Loucy (cell line): ENCODE data around the gene FAM151A.

Source experiments
- H2AFZ ChIP-seq: fragments of 200-600 bp; sonication (generic); 2 replicates; pipeline ENCODE4 v1.6.0; 2016; ENCODE audit warnings: antibody characterized with exemption, mild to moderate bottlenecking, low read length, moderate library complexity
- H3F3A ChIP-seq: fragments of 200-600 bp; 2 replicates; pipeline ENCODE4 v1.6.0; 2016; ENCODE audit warnings: antibody characterized with exemption, low read depth, mild to moderate bottlenecking
- H3K27me3 ChIP-seq: fragments of 200-600 bp; sonication (generic); 2 replicates; pipeline ENCODE4 v1.6.1; 2014; ENCODE audit warnings: low read length, mild to moderate bottlenecking; ENCODE audit not compliant: insufficient read depth, poor library complexity, severe bottlenecking
- H3K36me3 ChIP-seq: fragments of 200-600 bp; sonication (generic); 2 replicates; pipeline ENCODE4 v1.6.1; 2016; ENCODE audit warnings: low read length; ENCODE audit not compliant: insufficient read depth
- H3K4me1 ChIP-seq: fragments of 200-600 bp; sonication (generic); 2 replicates; pipeline ENCODE4 v1.5.1; 2014; ENCODE audit warnings: low read length, mild to moderate bottlenecking; ENCODE audit not compliant: insufficient read depth, poor library complexity, severe bottlenecking
- H3K4me2 ChIP-seq: fragments of 200-600 bp; sonication (generic); 2 replicates; pipeline ENCODE4 v1.6.0; 2014; ENCODE audit warnings: antibody characterized with exemption, low read length, low read depth, mild to moderate bottlenecking; ENCODE audit not compliant: poor library complexity, severe bottlenecking
- H3K4me3 ChIP-seq: fragments of 200-600 bp; sonication (generic); 2 replicates; pipeline ENCODE4 v1.5.1; 2014; ENCODE audit warnings: low read length, mild to moderate bottlenecking, mixed read lengths; ENCODE audit not compliant: poor library complexity, severe bottlenecking
- H3K79me2 ChIP-seq: fragments of 200-600 bp; sonication (generic); 2 replicates; pipeline ENCODE4 v1.6.1; 2014; ENCODE audit warnings: low read length; ENCODE audit not compliant: insufficient read depth
- H3K9ac ChIP-seq: fragments of 200-600 bp; sonication (generic); 2 replicates; pipeline ENCODE4 v1.6.0; 2014; ENCODE audit warnings: mild to moderate bottlenecking, low read depth, low read length, moderate library complexity; ENCODE audit not compliant: poor library complexity, severe bottlenecking
- H3K9me2 ChIP-seq: fragments of 200-600 bp; sonication (generic); replicated peaks from 2 replicates; pipeline ENCODE4 v1.6.1; 2016; ENCODE audit warnings: low read depth, low read length, mixed read lengths
- H3K9me3 ChIP-seq: fragments of 200-600 bp; sonication (generic); 2 replicates; pipeline ENCODE4 v1.6.1; 2014; ENCODE audit warnings: mild to moderate bottlenecking, antibody characterized with exemption, low read length, low read depth; ENCODE audit not compliant: insufficient read depth
- H4K20me1 ChIP-seq: fragments of 200-600 bp; sonication (generic); 2 replicates; pipeline ENCODE4 v1.6.0; 2014; ENCODE audit warnings: antibody characterized with exemption, low read length, mild to moderate bottlenecking; ENCODE audit not compliant: insufficient read depth, poor library complexity, severe bottlenecking
- CTCF ChIP-seq: fragments of 200-600 bp; sonication (generic); conservative IDR thresholded peaks from 2 replicates; pipeline ENCODE4 v1.5.1; 2014; ENCODE audit warnings: mild to moderate bottlenecking, antibody characterized with exemption, low read length
- EZH2phosphoT487 ChIP-seq: fragments of 200-600 bp; IDR thresholded peaks from 2 replicates; pipeline ENCODE4 v1.6.1; 2018; ENCODE audit warnings: antibody characterized with exemption, mild to moderate bottlenecking, moderate library complexity, borderline replicate concordance

FAM151A gene

DNA sequence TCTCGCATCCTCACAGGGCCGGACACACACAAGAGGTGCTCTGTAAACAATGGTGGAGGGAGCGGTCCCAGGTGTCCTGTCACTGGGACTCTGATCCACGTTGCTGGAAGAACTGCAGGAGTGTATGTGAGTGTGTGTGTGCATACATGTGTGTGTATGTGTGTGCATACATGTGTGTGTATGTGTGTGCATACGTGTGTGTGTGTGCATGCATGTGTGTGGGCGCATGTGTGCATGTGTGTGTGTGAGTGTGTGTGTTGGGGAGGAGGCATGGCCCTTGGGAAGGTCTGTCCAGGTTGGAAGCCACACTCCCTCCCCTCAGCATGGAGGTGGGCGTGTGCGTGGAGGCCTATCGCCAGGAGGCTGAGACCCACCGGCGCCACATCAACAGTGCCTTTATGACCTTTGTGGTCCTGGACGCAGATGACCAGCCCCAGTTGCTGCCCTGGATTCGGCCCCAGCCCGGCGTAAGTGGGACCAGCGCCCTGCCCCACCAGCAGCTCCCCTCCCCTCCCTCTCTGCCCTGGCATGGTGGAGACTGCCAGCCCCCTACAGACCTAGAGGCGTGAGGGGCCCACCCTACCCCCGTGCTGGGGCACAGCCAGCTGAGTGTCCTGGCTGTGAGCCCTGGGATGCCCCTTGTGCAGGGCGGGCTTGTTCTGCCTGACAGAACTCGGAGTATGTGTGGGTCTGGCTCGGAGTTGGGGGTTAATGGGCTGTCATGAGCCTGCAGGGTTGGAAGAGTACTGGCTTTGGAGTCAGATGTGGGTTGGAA is 22.2 kb downstream of the FAM151A start:
- Histone ChIP-seq H3K9me2 (no peaks in the 10 kb centered on the region), H3K4me1 (peaks cover 35% of the 10 kb centered on the region), H3K36me3 (no peaks in the 10 kb centered on the region), H2AFZ (no peak overlapping the region), H4K20me1 (no peaks in the 10 kb centered on the region), H3K27me3 (no peaks in the 10 kb centered on the region), H3K4me2 (no peak overlapping the region), H3K9ac (no peak overlapping the region), H3K4me3 (no peak overlapping the region), H3F3A (peaks cover 8% of the 10 kb centered on the region; the same call in 1 of the 2 replicates), H3K9me3 (no peaks in the 10 kb centered on the region), H3K79me2 (no peaks in the 10 kb centered on the region)
- TF ChIP-seq EZH2phosphoT487: no peak
- no peak for TF ChIP-seq CTCF

DNA sequence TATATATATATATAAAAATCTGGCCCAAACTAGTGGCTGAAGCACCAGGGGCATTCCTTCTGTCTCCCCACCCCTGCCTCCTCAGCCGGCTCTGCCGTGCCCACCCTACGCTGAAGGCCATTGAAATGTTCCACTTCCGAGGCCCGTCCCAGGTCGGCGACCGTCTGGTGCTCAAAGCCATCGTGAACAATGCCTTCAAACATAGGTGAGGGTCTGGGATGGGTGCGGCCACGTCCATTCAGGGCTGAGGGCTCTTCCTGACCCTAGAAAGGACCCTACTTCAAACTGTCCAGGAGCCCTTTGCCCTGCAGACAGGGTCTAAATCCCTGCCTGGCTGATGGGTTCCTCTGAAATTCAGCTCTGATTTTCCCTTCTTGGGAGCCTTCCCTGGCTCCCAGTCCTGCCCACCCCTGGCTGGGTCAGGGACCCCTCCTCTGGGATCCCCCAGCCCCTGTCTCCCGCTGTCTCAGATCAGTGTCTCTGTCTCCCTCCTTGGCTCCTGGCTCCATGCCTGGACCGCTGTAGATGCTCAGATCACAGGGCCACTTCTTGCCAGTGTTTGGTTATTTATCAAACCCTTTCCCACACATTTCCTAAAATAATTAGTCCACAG is 24.0 kb downstream of the FAM151A start:
- Histone ChIP-seq H3F3A (peaks cover 3% of the 10 kb centered on the region; the same call in 1 of the 2 replicates), H2AFZ (no peak overlapping the region), H3K4me3 (no peak overlapping the region), H3K9me3 (no peaks in the 10 kb centered on the region), H4K20me1 (no peaks in the 10 kb centered on the region), H3K79me2 (no peaks in the 10 kb centered on the region), H3K9ac (no peak overlapping the region), H3K36me3 (no peaks in the 10 kb centered on the region), H3K4me1 (peaks cover 21% of the 10 kb centered on the region), H3K4me2 (no peak overlapping the region), H3K9me2 (no peaks in the 10 kb centered on the region), H3K27me3 (no peaks in the 10 kb centered on the region)
- no peak for TF ChIP-seq EZH2phosphoT487
- no peak for TF ChIP-seq CTCF

DNA sequence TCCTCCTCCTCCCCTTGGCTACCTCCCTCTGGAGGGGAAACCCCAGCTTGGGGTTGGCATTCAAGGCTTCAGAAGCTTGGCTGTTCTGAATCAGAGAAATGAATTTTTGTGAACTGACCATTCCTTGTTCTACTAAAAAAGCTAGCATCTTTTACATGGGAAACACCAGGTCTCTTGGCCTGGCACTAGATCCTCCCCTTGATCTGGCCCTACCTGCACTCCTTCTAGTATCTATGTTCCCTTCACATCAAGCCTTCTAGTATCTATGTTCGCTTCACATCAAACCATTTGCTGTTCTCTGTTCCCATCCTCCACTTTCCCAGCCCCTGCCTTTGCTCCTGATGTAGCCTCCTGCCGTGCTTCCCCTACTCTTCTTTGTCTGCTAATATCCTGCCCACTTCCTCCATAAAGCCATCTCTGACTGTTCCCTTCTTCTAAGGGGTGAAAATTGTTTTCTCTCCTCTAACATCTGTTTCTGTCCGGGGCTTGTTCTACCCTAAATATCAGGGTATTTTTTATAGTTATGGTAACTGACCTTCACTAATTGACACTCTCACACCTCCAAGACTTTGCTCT is 25.8 kb downstream of the FAM151A start:
- TF ChIP-seq EZH2phosphoT487 (no peak), CTCF (no peak)
- H3K4me1 ChIP-seq: peaks cover 10% of the 10 kb centered on the region
- no peak overlapping the region for H3K9ac ChIP-seq
- no peaks in the 10 kb centered on the region for H3K27me3 ChIP-seq
- H3K79me2 ChIP-seq: no peaks in the 10 kb centered on the region
- H3K4me3 ChIP-seq: no peak overlapping the region
- no peaks in the 10 kb centered on the region for H4K20me1 ChIP-seq
- no peaks in the 10 kb centered on the region for H3K9me2 ChIP-seq
- no peaks in the 10 kb centered on the region for H3F3A ChIP-seq
- no peaks in the 10 kb centered on the region for H3K36me3 ChIP-seq
- no peaks in the 10 kb centered on the region for H3K9me3 ChIP-seq
- H3K4me2 ChIP-seq: peak overlapping the region; percentile 36
- H2AFZ ChIP-seq: 0 out of 2 replicates have a peak overlapping the region, but pooled peaks have one; percentile 38
